ENCODE measurements around the gene OSGIN1.

OSGIN1 gene

GRCh38 chr16:84000989-84001642 is 48.1 kb downstream of the OSGIN1 start:
- no peak for DNase-seq (ENCODE audit: low spot score)

- DNase-seq (ENCODE audit: low spot score): no peak
Observed at GRCh38 chr16:84001726-84002125, 48.7 kb downstream of the OSGIN1 start.

GRCh38 chr16:84003038-84003437 is 50.0 kb downstream of the OSGIN1 start:
- DNase-seq (ENCODE audit: low spot score): no peak

- no peak for DNase-seq (ENCODE audit: low spot score)
Observed at GRCh38 chr16:84004442-84004841, 51.4 kb downstream of the OSGIN1 start.

GRCh38 chr16:84005391-84005790 is 52.4 kb downstream of the OSGIN1 start:
- DNase-seq (ENCODE audit: low spot score): no peak

GRCh38 chr16:84007520-84007919 is 54.5 kb downstream of the OSGIN1 start:
- no peak for DNase-seq (ENCODE audit: low spot score)

- DNase-seq (ENCODE audit: low spot score): no peak
Observed at GRCh38 chr16:84007965-84008364, 54.9 kb downstream of the OSGIN1 start.

- DNase-seq (ENCODE audit: low spot score): no peak
Observed at GRCh38 chr16:84009282-84009681, 56.2 kb downstream of the OSGIN1 start.

- peak; percentile 58 for DNase-seq (ENCODE audit: low spot score)
Observed at GRCh38 chr16:84013787-84014569, 60.9 kb downstream of the OSGIN1 start.

GRCh38 chr16:84014570-84015327 is 61.7 kb downstream of the OSGIN1 start:
- no peak for DNase-seq (ENCODE audit: low spot score)

- no peak for DNase-seq (ENCODE audit: low spot score)
Observed at GRCh38 chr16:84015399-84015798, 62.4 kb downstream of the OSGIN1 start.

Measured in hematopoietic multipotent progenitor cell treated with erythropoietin and hydrocortisone succinate and interleukin-3 and kit ligand, for 15 days (in vitro differentiated cells).